IMR-90 (cell line): ENCODE measurements around the gene AOX1. TPM values are rescaled to one million over a fixed set of nuclear protein-coding genes. Genes with fewer than 3 reads are reported as not detected.

Experiments used
- ATAC-seq: fragments of 200-7000 bp; cut with Tn5 transposase; 2 replicates; pipeline ENCODE4 v1.9.1; 2020; ENCODE audit warnings: low read depth, mild to moderate bottlenecking, moderate library complexity
- BruUV-seq: library from RNA; stranded (reverse); fragments of 400-500 nt; replicated peaks from 2 replicates; lab custom pipeline; 2021; lab: Mats Ljungman, UMichigan
- CTCF ChIA-PET: fragments of 300-600 bp; formaldehyde crosslinking; extraction: SDS; loops from one replicate; lab custom pipeline; 2021; ENCODE audit warnings: antibody characterized with exemption; lab: Yijun Ruan, JAX
- POLR2A ChIA-PET: fragments of 300-600 bp; sonication (Branson Sonifier 250); formaldehyde crosslinking; loops from one replicate; lab custom pipeline; 2022; ENCODE audit warnings: antibody characterized with exemption; ENCODE audit not compliant: unreplicated experiment; lab: Charles Lee
- DNase-seq: peaks from one replicate; pipeline ENCODE4 v3.0.0; 2013
- H2AFZ ChIP-seq: replicated peaks from 2 replicates; pipeline ENCODE3; 2013; ENCODE audit warnings: low read length, mild to moderate bottlenecking; ENCODE audit not compliant: poor library complexity
- H2AK5ac ChIP-seq: 2 replicates; pipeline ENCODE4 v1.6.1; 2013; ENCODE audit warnings: low read depth, low read length, inconsistent platforms
- H2AK9ac ChIP-seq: replicated peaks from 2 replicates; pipeline ENCODE3; 2013; ENCODE audit warnings: mild to moderate bottlenecking, low read depth, low read length, moderate library complexity; ENCODE audit not compliant: poor library complexity
- H2BK120ac ChIP-seq: 2 replicates; pipeline ENCODE4 v1.6.1; 2013; ENCODE audit warnings: low read depth, low read length, inconsistent platforms
- H2BK15ac ChIP-seq: 3 replicates; pipeline ENCODE4 v1.6.1; 2013; ENCODE audit warnings: low read depth, low read length, inconsistent platforms
- H2BK20ac ChIP-seq: 2 replicates; pipeline ENCODE4 v1.6.1; 2013; ENCODE audit warnings: low read depth, mild to moderate bottlenecking, inconsistent platforms, low read length, moderate library complexity
- H2BK5ac ChIP-seq: 2 replicates; pipeline ENCODE4 v1.6.1; 2013; ENCODE audit warnings: mild to moderate bottlenecking, low read depth, low read length, inconsistent platforms; ENCODE audit not compliant: poor library complexity, severe bottlenecking
- H3K14ac ChIP-seq: replicated peaks from 2 replicates; pipeline ENCODE4 v1.6.1; 2013; ENCODE audit warnings: low read depth, low read length, inconsistent platforms
- H3K18ac ChIP-seq: 2 replicates; pipeline ENCODE4 v1.6.1; 2013; ENCODE audit warnings: low read depth, low read length, control low read depth
- H3K23ac ChIP-seq: 2 replicates; pipeline ENCODE4 v1.6.1; 2013; ENCODE audit warnings: low read depth, low read length, inconsistent platforms
- H3K27ac ChIP-seq: 2 replicates; pipeline ENCODE4 v1.5.1; 2013; ENCODE audit warnings: mild to moderate bottlenecking, control low read depth, low read length; ENCODE audit not compliant: insufficient read depth
- H3K27me3 ChIP-seq: 2 replicates; pipeline ENCODE4 v1.6.1; 2013; ENCODE audit warnings: low read length; ENCODE audit not compliant: control insufficient read depth, insufficient read depth
- H3K36me3 ChIP-seq: 2 replicates; pipeline ENCODE4 v1.6.1; 2013; ENCODE audit warnings: low read length, mixed read lengths; ENCODE audit not compliant: control insufficient read depth, insufficient read depth
- H3K4ac ChIP-seq: 2 replicates; pipeline ENCODE4 v1.6.1; 2013; ENCODE audit warnings: low read depth, low read length, inconsistent platforms
- H3K4me1 ChIP-seq: 2 replicates; pipeline ENCODE4 v1.6.1; 2013; ENCODE audit warnings: low read length, mixed read lengths; ENCODE audit not compliant: control insufficient read depth, insufficient read depth
- H3K4me2 ChIP-seq: 2 replicates; pipeline ENCODE4 v1.6.1; 2013; ENCODE audit warnings: low read depth, mild to moderate bottlenecking, control low read depth, low read length, moderate library complexity
- H3K4me3 ChIP-seq: 2 replicates; pipeline ENCODE4 v1.5.1; 2013; ENCODE audit warnings: low read depth, mild to moderate bottlenecking, control low read depth, low read length, moderate library complexity; ENCODE audit not compliant: insufficient read depth
- H3K56ac ChIP-seq: 2 replicates; pipeline ENCODE4 v1.6.1; 2013; ENCODE audit warnings: low read length, inconsistent platforms; ENCODE audit not compliant: insufficient read depth; ENCODE audit errors: extremely low read depth
- H3K79me1 ChIP-seq, 2 experiments: 2 replicates each; pipeline ENCODE4 v1.6.1; 2013; ENCODE audit warnings: low read length in 2 of 2, inconsistent platforms in 1 of 2, low read depth in 1 of 2
- H3K9ac ChIP-seq: 2 replicates; pipeline ENCODE4 v1.6.1; 2013; ENCODE audit warnings: low read depth, low read length, control low read depth
- H3K9me1 ChIP-seq: 2 replicates; pipeline ENCODE4 v1.6.1; 2013; ENCODE audit warnings: low read length, inconsistent platforms; ENCODE audit not compliant: insufficient read depth
- H3K9me3 ChIP-seq: 2 replicates; pipeline ENCODE4 v1.6.1; 2013; ENCODE audit warnings: low read length; ENCODE audit not compliant: control insufficient read depth, insufficient read depth
- H4K20me1 ChIP-seq: 2 replicates; pipeline ENCODE4 v1.6.1; 2013; ENCODE audit warnings: low read length, inconsistent platforms; ENCODE audit not compliant: insufficient read depth
- H4K5ac ChIP-seq: 2 replicates; pipeline ENCODE4 v1.6.1; 2013; ENCODE audit warnings: mild to moderate bottlenecking, low read depth, low read length, control low read depth
- H4K8ac ChIP-seq, 2 experiments: 2 replicates each; pipeline ENCODE4 v1.6.1; 2013; ENCODE audit warnings: low read depth in 2 of 2, low read length in 2 of 2, control low read depth in 1 of 2, inconsistent platforms in 1 of 2
- H4K91ac ChIP-seq: 2 replicates; pipeline ENCODE4 v1.6.1; 2013; ENCODE audit warnings: low read depth, low read length, inconsistent platforms; ENCODE audit not compliant: insufficient read depth
- CEBPB ChIP-seq: IDR thresholded peaks from 2 replicates; pipeline ENCODE4 v1.6.1; 2012; ENCODE audit warnings: low read depth, low read length, improper control_type of control experiment
- CTCF ChIP-seq: conservative IDR thresholded peaks from 2 replicates; pipeline ENCODE4 v1.5.1; 2012; ENCODE audit warnings: mild to moderate bottlenecking, low read depth, low read length, improper control_type of control experiment
- WGBS, 2 experiments: methylation state at CpG; one replicate each; pipeline versions ENCODE4 v1.1.5 to v1.1.7; 2013; ENCODE audit warnings: missing lambda C conversion rate in 2 of 2; ENCODE audit not compliant: insufficient read length in 1 of 2; ENCODE audit errors: extremely low coverage in 2 of 2; 5-methylcytosine and 5-hydroxymethylcytosine counted together
- dilution Hi-C: fragments of 300-500 bp; cut with HindIII; formaldehyde crosslinking; loops from one replicate; pipeline ENCODE4 v1.14.3; 2018; ENCODE audit warnings: low sequenced_read_pairs; ENCODE audit not compliant: unreplicated experiment
- in situ Hi-C: fragments of 300-500 bp; cut with MboI; formaldehyde crosslinking; loops from 3 replicates; pipeline ENCODE4 v1.14.3; 2019; ENCODE audit warnings: low sequenced_read_pairs, inconsistent platforms, mixed read lengths
- intact Hi-C: fragments of 100-400 bp; cut with micrococcal nuclease; formaldehyde crosslinking; loops from 2 replicates; pipeline ENCODE4 v1.10.0; 2022
- polyA plus RNA-seq, 3 experiments: library from polyadenylated mRNA; depleted of rRNA; stranded (reverse); fragments of >200 nt; gene quantifications; 2 replicates each; pipeline ENCODE4 v1.2.3, GENCODE V29; 2012; ENCODE audit warnings: low replicate concordance in 1 of 3
- total RNA-seq: library from RNA; depleted of rRNA; stranded (reverse); fragments of >200 nt; gene quantifications from 2 replicates; pipeline ENCODE4 v1.2.3, GENCODE V29; 2012

The AOX1 gene
- total and polyA plus RNA-seq, 2 of the 4 experiments (the other 2 are of a cell fraction) = 21.7 to 59.9 TPM

- no peak for DNase-seq
- 0 out of 2 replicates have a peak, but pooled peaks cover 8% of the 10 kb centered on the region for H3K9me1 ChIP-seq
- H3K14ac ChIP-seq = peak overlapping the region; percentile 30; the same call in 1 of the 2 replicates
- H2BK120ac ChIP-seq = no peak overlapping the region
- no peak overlapping the region for H3K4me3 ChIP-seq
- ATAC-seq = peak; percentile 58
- BruUV-seq = no TSS peak
- H4K5ac ChIP-seq = peak overlapping the region; percentile 68; the same call in 1 of the 2 replicates
- no peak overlapping the region for H3K4ac ChIP-seq
- H2BK5ac ChIP-seq = peak overlapping the region; percentile 62
- H3K56ac ChIP-seq = no peak overlapping the region
- peak overlapping the region; percentile 93 for H3K4me2 ChIP-seq
- intact Hi-C loops (no loop called here), dilution Hi-C loops (no loop called here), in situ Hi-C loops (no loop called here)
- CTCF ChIA-PET = no interaction called here
- H4K91ac ChIP-seq = no peak overlapping the region
- H3K9me3 ChIP-seq = peaks cover 3% of the 10 kb centered on the region; the same call in 1 of the 2 replicates
- WGBS, 2 experiments = 33% methylated on average over 1 of the region's 1 CpG; no CpG with 5 or more reads in 1 of the 2 experiments
- no peaks in the 10 kb centered on the region for H4K20me1 ChIP-seq
- POLR2A ChIA-PET = no interaction called here
- H3K9ac ChIP-seq = no peak overlapping the region
- H2BK20ac ChIP-seq = no peak overlapping the region
- no peak for TF ChIP-seq CEBPB
- no peak for TF ChIP-seq CTCF
- H3K27ac ChIP-seq = peak overlapping the region; percentile 63; the same call in 1 of the 2 replicates
- H2AK5ac ChIP-seq = no peak overlapping the region
- H3K36me3 ChIP-seq = peaks cover 2% of the 10 kb centered on the region
- H4K8ac ChIP-seq = 0 out of 4 replicates have a peak overlapping the region, but pooled peaks of 1 of the 2 experiments have one; percentile 52
- H3K79me1 ChIP-seq = peaks cover 10 to 17% of the 10 kb centered on the region in 2 experiments
- peak overlapping the region; percentile 71; the same call in 1 of the 2 replicates for H3K23ac ChIP-seq
- H3K18ac ChIP-seq = 0 out of 2 replicates have a peak overlapping the region, but pooled peaks have one; percentile 1
- peaks cover 10% of the 10 kb centered on the region; the same call in 1 of the 2 replicates for H3K4me1 ChIP-seq
- H2AFZ ChIP-seq = peak overlapping the region; percentile 16
- no peak overlapping the region for H2BK15ac ChIP-seq
- no peaks in the 10 kb centered on the region for H3K27me3 ChIP-seq
- H2AK9ac ChIP-seq = no peak overlapping the region
Measured at GRCh38 chr2:200538139-200538538, 47.7 kb upstream of the AOX1 start.
